NCI-H1436 treated with DMSO at 0.1 percent for 48 hours (cell line): ENCODE data around the gene ZBTB46.

Source experiments
- DNase-seq: peaks from one replicate; lab custom pipeline; 2025; lab: John Stamatoyannopoulos, UW

Gene ZBTB46

DNA sequence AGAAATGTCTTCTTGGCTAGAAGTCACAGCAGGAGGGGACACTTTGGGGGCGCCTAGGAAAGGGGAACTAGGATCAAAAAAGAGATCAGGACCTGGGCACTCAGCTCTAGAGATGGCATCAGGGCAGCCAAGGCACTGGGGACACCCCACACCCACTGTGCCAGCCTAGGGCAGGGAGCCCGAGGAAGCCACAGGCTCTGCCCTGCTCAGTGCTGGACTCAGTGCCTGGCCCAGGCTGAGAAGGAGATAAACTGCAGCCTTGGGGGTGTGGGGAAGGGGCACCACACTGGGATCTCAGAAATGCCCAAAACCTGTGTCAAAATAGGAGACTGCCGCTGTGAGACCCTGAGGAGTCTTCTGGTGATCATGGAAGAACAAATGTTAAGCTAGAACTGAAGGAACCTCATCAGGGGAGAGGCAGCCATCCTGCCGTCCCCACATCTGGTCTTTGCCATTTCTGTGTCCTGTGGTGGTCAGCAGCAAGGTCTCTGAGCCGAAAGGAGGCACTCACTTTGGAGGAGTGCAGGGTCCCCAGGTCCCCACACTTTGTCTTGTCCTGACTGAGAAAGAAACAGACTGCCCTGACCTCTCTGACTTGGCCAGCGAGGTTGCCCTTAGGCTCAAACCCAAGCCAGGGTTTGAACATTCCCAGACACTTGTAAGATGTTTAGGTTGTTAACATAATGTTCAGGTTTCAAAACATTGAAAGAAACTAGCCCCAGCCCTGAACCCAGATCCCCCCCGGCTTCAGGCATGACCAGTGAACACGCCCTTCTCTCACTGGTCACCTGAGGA is 125.6 kb downstream of the ZBTB46 start:
- no peak for DNase-seq

DNA sequence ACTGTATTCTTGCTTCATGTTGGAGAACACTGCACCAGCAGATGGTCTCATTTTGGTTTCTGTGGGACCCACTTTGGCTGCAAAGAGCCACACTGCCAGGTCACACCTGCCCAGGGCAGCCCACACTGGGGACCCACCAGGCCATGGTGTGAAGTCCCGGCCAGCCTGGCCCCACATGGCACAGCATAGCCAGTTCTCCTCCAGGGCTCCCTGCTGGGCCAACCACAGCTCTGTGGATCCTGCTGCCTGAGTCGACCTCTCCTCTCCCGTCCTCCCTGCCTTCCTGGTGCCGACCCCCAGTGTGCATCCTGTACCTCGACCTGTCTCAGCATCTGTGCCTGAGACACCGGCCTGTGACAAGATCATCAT is 126.3 kb downstream of the ZBTB46 start:
- DNase-seq: no peak

- DNase-seq: no peak
These were observed 126.9 kb downstream of the ZBTB46 start for GRCh38 chr20:63703976-63704748.

DNA sequence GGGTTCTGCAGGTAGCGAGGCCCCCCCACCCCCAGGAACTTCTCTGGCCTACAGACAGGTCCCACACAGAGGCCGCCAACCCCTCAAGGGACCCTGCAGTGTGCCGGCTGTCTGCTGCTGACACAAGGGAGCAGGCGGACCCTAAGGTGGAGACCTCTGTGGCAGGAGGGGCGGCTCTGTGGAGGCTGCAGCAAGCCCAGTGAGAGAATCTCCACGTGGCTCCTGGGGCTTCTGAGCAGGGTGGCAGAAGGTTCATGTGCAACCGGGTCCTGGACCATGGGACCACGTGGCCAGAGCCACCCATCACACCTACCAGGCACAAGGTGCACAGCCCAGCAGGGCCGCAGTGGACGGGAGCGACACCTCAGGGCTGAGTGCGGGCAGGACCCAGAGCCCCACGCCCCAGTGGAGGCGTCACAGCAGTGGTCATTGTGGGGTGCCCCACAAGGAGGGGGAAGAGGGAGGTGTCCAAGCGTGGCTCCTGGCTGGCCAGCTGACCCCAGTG is 127.5 kb downstream of the ZBTB46 start:
- no peak for DNase-seq

DNA sequence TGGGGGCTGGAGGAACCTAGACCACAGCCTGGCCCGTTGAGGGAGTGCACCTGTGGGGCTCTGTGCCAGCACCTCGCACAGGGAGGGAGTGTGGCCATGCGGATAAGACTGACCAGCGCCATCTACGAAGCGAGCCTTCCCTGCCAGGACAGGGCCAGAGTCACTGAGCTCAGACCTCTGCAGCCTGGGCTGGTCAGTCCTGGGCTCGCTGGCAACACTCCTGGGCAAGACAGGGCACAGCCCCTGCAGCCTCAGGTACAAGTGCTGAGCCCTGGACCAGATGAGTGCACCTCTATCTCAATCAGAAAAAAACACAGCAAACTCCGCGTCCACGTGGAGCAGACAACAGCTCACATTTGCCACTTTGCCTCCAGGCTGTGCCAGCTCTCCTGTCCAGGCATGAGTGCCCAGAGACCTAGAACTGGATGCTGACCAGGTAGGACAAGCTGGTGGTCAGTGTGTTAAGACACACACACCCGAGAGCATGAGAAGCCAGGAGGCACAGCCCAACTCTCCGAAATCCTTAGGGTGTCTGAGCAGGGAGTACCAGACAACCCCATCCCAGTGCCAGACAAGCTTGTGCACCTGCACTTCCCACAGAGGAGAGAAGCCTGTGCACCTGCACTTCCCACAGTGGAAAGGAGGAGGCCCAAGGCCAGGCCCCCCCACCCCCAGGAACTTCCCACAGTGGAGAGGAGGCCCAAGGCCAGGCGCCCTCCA is 128.2 kb downstream of the ZBTB46 start:
- DNase-seq: no peak

- DNase-seq: no peak
These were observed 128.9 kb downstream of the ZBTB46 start for GRCh38 chr20:63702036-63702665.

- no peak for DNase-seq
These were observed 129.6 kb downstream of the ZBTB46 start for GRCh38 chr20:63701329-63702035.

DNA sequence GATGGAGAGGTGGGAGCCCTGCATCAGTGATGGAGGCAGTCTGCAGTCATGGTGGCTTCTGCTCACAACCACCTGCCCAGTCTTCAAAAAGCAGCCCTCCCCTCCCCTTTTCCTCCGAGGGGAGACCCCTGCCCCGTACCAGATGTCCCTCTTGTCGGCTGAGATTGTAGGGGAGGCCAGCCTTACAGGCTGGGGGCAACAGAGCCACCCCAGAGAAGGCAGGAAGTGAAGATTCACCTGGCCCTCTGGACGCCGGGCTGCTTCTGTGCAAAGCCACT is 130.1 kb downstream of the ZBTB46 start:
- no peak for DNase-seq

GRCh38 chr20:63700199-63701050 is 130.6 kb downstream of the ZBTB46 start:
- DNase-seq: no peak

DNA sequence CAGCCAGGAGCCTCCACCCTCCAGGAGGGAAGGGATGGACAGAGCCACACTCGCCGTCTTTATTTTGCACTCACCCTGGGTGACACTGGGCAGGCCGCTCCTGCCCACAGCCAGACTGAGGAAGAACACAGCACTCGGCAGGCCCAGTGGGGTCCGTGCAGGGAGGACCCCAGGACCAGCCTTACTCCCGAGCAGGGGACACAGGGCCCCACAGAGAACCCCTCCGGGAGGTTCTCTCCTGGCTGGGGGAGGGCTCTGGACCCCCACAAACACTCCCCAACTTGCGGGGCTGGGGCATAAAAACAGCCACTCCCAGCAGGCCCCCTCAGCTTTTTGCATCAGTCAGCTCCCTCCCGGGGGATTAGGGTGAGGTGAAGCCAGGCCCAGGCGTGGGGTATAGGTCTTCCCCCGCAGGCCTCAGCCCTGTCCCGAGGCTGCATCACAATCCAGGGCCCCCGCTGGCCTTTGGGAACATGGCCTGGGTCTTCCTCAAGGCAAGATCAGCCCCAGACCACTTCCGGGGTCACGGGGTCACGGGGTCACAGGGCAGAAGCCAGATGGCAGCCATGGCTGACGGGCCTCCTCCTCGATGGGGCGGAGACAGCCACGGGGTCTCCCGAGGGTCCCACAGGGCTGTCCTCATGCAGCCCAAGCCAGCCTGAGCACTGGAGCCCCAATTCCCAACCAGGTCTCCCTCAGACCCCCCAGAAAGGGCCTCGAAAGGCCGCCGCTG is 131.4 kb downstream of the ZBTB46 start:
- DNase-seq: no peak

DNA sequence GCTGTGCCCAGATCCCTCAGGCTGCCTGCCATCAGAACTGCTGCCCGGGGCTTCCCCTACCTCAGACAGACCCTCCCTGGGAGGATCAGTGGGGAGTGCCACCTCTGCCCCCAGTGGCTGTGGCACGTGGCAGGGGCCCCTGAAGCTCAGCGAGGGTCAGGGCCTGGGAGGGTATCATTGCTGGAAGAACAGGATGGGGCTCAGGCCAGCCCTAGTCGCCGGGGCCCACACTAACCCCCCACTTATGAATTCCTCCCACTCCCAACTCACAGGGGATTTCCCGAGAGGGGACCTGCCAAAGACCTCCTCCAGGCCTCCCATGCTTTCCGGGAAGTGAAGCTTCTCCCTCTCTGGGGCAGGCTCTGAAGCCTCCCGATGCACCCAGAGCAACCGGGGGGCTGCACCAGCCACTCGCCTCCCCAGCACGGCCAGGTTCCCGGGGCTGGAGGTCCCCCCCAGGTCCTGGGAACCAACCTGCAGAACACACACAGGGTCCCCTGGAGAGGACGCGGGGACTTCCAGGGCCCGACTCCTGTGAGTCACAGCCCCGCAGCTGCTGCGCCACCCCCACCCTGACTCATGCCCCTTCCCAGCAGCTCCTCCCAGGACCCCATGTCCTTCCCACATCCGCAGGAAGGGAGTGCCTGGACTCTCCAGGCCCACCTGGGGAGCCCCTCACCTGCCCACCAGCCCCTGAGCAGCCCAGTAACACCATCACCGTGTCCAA is 132.2 kb downstream of the ZBTB46 start:
- DNase-seq: no peak

DNA sequence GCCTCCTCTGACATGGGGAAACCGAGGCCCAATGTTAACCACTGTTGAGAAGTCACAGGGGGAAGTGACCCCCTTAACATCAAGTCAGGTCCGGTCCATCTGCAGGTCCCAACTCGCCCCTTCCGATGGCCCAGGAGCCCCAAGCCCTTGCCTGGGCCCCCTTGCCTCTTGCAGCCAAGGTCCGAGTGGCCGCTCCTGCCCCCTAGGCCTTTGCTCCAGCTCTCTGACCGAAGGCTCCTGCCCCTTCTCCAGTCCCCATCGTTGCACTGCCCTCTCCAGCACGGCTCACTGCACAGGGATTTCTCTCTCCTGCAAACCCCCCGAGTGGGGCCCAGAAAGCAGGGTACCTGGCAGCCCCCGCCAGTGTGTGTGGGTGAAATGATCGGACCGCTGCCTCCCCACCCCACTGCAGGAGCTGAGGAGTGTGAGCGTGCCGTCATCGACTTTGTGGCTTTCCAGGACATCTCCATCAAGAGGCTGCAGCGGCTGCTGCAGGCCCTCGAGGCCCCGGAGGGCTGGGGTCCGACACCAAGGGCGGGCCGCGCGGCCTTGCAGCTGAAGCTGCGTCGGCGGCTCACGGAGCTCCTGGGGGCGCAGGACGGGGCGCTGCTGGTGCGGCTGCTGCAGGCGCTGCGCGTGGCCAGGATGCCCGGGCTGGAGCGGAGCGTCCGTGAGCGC is 133.1 kb downstream of the ZBTB46 start:
- no peak for DNase-seq

GRCh38 chr20:63697357-63697867 is 133.7 kb downstream of the ZBTB46 start:
- DNase-seq: no peak

- DNase-seq: no peak
These were observed 134.3 kb downstream of the ZBTB46 start, which contains the start of gene TNFRSF6B for GRCh38 chr20:63696628-63697356. TNFRSF6B (plus strand) TSS chr20:63696652; CDS start chr20:63696768, 116 bp downstream.

- no peak for DNase-seq
These were observed 134.8 kb downstream of the ZBTB46 start for GRCh38 chr20:63696306-63696627.

GRCh38 chr20:63695424-63696305 is 135.4 kb downstream of the ZBTB46 start:
- DNase-seq: no peak
